Ishikawa (cell line): Measurements from ENCODE around the gene PROC.

ENCODE experiments used
- CEBPB ChIP-seq: IDR thresholded peaks from 2 replicates; pipeline ENCODE4 v1.6.1; 2012
- CREB1 ChIP-seq: IDR thresholded peaks from 2 replicates; pipeline ENCODE4 v1.6.1; 2012; ENCODE audit warnings: low read depth
- EGR1 ChIP-seq: IDR thresholded peaks from 2 replicates; pipeline ENCODE4 v1.6.1; 2012
- EP300 ChIP-seq: IDR thresholded peaks from 2 replicates; pipeline ENCODE4 v1.6.1; 2012; ENCODE audit warnings: borderline replicate concordance
- FOXM1 ChIP-seq: IDR thresholded peaks from 2 replicates; pipeline ENCODE4 v1.6.1; 2012; ENCODE audit warnings: low read depth, borderline replicate concordance
- NFIC ChIP-seq: IDR thresholded peaks from 2 replicates; pipeline ENCODE4 v1.6.1; 2012
- RAD21 ChIP-seq: IDR thresholded peaks from 2 replicates; pipeline ENCODE4 v1.6.1; 2012; ENCODE audit warnings: low read depth
- TAF1 ChIP-seq: IDR thresholded peaks from 2 replicates; pipeline ENCODE4 v1.6.1; 2012; ENCODE audit warnings: low read depth, mild to moderate bottlenecking
- TCF12 ChIP-seq: IDR thresholded peaks from 2 replicates; pipeline ENCODE4 v1.6.1; 2012; ENCODE audit warnings: low read depth
- TEAD4 ChIP-seq: IDR thresholded peaks from 2 replicates; pipeline ENCODE4 v1.6.1; 2012
- YY1 ChIP-seq: IDR thresholded peaks from 2 replicates; pipeline ENCODE4 v1.6.1; 2012; ENCODE audit warnings: low read depth
- ZBTB7A ChIP-seq: IDR thresholded peaks from 2 replicates; pipeline ENCODE4 v1.6.1; 2012; ENCODE audit warnings: low read depth
- TF ChIP-seq, protein P1 (sequence below): IDR thresholded peaks from 2 replicates; pipeline ENCODE4 v1.6.1; 2012
- TF ChIP-seq, protein P2 (sequence below): IDR thresholded peaks from 2 replicates; pipeline ENCODE4 v1.6.1; 2012
- TF ChIP-seq, protein P3 (sequence below): IDR thresholded peaks from 2 replicates; pipeline ENCODE4 v1.6.1; 2012; ENCODE audit warnings: low read depth, mild to moderate bottlenecking

PROC gene

DNA sequence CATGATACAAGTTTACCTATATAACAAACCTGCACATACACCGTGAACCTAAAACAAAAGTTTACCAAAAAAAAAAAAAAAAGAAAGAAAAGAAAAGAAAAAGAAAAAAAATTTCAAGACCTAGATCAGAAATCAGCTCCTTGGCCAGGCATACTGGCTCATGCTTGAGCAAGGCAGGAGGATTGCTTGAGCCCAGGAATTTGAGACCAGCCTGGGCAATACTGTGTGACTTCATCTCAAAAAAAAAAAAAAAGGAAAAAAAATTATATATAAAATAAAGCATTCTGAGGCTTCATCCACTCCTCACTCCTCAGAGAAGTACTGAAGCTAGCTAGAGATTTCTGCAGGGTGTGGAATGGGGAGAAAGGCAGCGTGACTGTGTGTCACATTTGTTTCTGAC lies 11.8 kb upstream of the PROC start:
- TF ChIP-seq ZBTB7A (no peak), TEAD4 (no peak), EGR1 (no peak), RAD21 (no peak), TAF1 (no peak), YY1 (no peak), NFIC (no peak), FOXM1 (no peak), TCF12 (no peak), CEBPB (no peak), CREB1 (no peak), EP300 (no peak)
- TF ChIP-seq, protein P1, sequence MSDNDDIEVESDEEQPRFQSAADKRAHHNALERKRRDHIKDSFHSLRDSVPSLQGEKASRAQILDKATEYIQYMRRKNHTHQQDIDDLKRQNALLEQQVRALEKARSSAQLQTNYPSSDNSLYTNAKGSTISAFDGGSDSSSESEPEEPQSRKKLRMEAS: no peak
- TF ChIP-seq, protein P2, sequence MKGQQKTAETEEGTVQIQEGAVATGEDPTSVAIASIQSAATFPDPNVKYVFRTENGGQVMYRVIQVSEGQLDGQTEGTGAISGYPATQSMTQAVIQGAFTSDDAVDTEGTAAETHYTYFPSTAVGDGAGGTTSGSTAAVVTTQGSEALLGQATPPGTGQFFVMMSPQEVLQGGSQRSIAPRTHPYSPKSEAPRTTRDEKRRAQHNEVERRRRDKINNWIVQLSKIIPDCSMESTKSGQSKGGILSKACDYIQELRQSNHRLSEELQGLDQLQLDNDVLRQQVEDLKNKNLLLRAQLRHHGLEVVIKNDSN: no peak
- TF ChIP-seq, protein P3, sequence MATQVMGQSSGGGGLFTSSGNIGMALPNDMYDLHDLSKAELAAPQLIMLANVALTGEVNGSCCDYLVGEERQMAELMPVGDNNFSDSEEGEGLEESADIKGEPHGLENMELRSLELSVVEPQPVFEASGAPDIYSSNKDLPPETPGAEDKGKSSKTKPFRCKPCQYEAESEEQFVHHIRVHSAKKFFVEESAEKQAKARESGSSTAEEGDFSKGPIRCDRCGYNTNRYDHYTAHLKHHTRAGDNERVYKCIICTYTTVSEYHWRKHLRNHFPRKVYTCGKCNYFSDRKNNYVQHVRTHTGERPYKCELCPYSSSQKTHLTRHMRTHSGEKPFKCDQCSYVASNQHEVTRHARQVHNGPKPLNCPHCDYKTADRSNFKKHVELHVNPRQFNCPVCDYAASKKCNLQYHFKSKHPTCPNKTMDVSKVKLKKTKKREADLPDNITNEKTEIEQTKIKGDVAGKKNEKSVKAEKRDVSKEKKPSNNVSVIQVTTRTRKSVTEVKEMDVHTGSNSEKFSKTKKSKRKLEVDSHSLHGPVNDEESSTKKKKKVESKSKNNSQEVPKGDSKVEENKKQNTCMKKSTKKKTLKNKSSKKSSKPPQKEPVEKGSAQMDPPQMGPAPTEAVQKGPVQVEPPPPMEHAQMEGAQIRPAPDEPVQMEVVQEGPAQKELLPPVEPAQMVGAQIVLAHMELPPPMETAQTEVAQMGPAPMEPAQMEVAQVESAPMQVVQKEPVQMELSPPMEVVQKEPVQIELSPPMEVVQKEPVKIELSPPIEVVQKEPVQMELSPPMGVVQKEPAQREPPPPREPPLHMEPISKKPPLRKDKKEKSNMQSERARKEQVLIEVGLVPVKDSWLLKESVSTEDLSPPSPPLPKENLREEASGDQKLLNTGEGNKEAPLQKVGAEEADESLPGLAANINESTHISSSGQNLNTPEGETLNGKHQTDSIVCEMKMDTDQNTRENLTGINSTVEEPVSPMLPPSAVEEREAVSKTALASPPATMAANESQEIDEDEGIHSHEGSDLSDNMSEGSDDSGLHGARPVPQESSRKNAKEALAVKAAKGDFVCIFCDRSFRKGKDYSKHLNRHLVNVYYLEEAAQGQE: no peak

DNA sequence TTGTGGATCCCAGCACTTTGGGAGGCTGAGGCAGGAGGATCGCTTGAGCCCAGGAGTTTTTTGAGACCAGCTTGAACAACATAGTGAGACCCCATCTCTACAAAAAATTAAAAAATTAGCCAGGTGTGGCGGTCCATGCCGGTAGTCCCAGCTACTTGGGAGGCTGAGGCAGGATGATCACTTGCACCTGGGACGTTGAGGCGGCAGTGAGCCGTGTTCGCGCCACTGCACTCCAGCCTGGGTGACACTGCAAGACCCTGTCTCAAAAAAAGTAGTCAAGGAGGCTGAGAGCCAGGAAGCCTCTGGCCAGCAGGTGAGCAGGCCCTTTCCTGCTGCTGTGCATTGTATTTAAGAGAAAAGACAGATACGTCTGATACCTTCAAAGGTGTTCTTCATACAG lies 11.1 kb upstream of the PROC start:
- TF ChIP-seq, protein P1: no peak
- no peak for TF ChIP-seq TEAD4
- TF ChIP-seq ZBTB7A: no peak
- TF ChIP-seq CREB1: no peak
- no peak for TF ChIP-seq EP300
- no peak for TF ChIP-seq RAD21
- no peak for TF ChIP-seq NFIC
- TF ChIP-seq, protein P3: no peak
- TF ChIP-seq TCF12: no peak
- TF ChIP-seq CEBPB: no peak
- no peak for TF ChIP-seq YY1
- no peak for TF ChIP-seq FOXM1

DNA sequence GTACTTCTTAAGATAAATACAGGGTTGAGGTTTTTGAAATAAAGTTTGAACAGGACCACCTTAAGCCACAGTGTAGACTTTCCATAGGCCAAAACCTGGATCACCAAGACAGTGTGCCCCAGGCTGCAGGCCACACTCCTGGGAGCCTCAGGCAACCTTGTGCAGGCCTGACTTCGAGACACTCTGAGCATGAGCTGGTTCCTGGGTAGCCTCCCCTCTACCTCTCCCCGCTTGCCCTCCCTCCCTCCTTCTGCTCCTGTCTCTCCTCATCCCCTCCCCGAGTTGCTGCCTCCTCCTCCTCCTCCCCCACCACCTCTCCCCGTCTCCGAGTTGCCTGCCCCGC lies 10.6 kb upstream of the PROC start:
- TF ChIP-seq FOXM1: no peak
- TF ChIP-seq, protein P1: peak; percentile 89
- no peak for TF ChIP-seq TAF1

DNA sequence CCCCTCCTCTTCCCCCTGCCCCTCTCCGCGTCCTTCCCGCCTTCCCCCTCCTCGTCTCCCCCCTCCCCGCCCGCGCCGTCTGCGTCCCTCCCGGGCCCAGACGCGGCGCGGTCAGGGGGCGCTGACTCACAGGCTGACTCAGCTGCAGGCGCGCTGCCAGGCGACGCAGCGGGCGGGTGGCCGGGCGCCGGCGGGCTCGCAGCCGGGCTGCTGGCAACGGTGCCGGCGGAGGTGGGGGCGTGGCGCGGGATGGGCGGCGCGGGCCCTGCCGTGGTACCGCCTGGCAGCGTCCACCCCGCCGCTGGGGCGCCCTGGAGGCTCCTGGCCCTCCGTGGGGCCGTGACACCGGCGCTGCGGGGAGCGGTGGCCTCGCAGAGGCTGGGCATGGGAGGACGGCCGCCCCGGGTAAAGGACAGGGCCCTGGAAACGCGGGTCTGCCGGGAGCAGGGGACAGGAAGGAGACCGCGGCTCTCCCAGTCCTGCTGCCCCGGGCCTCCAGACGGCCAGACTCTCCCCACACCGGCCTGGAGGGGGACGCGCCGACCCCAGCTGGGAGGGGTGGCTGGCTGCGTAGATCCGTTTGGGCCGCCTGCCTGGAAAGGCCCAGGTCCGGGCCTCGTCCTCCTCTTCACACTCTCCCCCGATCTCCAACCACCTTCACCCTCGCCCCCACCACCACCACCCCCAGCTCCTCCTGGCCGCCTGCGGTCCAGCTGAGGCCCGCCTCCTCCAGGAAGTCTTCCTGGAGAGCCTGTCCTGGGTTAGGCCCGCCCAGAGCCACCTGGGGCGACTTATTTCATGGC lies 10.0 kb upstream of the PROC start:
- TF ChIP-seq TAF1 (peak; percentile 39; the same call in 1 of the 2 replicates), NFIC (peak; percentile 95), TCF12 (peak; percentile 84; the same call in 1 of the 2 replicates), ZBTB7A (peak; percentile 76; the same call in 1 of the 2 replicates), CREB1 (0 out of 2 replicates have a peak, but pooled peaks have one; percentile 25), TEAD4 (peak; percentile 57), RAD21 (no peak), YY1 (no peak), EP300 (peak; percentile 84), CEBPB (peak; percentile 16; the same call in 1 of the 2 replicates), EGR1 (peak; percentile 39; the same call in 1 of the 2 replicates), FOXM1 (no peak)
- TF ChIP-seq, protein P1: 0 out of 2 replicates have a peak, but pooled peaks have one; percentile 38
- TF ChIP-seq, protein P3: no peak
- TF ChIP-seq, protein P2: no peak; the same call in 1 of the 2 replicates
